ENCODE measurements around the gene KRT74.

KRT74 gene

DNA sequence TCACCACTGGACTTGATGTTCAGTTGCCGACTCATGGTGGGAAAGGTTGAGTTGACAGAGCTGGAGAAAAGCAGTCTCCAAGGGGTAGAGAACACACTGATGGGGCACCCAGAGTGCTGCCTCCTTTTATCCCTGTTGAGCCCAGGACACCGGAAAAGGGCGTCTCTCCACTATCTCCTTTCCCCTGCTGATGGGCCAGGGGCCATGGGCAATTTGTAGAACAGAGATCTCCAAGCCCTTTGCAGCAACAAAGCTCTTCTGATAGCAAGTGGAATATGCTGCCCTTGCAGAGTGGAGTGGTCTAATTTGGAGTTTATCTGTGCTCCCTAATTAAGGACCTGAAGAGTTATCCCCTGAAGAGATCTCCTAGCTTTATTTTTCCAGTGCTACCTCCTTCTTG, at the start of gene KRT74:
TSS of gene KRT74 (minus strand) at position 101 of the 400 bp plus-strand sequence. CDS start at position 35, 66 bp downstream.
- DNase-seq: no peak

DNA sequence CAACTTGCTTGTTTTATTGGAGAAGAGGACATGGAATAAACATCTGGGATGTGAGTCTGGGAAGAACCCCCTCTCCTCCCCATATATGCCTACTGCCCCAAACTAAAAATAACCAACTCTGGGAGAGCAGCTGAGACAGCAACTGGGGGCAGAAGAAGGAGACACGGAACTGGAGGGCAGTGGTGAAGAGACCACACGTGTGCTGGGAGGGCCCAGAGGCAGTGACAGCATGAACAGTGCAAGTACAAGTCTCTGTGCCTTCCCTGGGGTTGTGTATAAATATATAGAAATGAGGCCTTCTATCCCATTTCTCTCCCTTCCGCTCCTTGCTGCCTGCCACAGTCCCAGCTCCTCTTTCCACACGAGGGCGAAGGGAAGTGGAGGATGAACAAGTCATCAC, 48.7 kb upstream of the KRT74 start:
- no peak for DNase-seq

DNA sequence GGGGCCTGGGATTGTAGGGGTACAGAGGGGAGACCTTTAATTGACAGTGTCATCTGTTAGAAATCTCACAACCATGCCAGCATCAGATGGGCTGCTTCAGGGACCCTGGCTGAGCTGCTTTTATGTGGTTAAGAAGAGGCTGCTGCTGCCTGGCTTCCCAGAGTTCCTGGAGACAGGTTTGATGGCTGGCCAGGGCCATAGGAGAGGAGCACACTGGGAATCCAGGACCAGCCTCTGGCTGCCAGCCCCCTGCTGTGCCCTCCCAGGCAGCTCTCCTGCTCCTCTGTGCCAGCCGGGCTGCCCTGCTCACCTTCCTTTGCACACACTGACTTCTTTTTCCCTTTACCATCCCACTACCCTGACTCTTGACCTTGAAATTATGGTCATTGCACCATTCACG, 45.2 kb upstream of the KRT74 start:
- no peak for DNase-seq

DNA sequence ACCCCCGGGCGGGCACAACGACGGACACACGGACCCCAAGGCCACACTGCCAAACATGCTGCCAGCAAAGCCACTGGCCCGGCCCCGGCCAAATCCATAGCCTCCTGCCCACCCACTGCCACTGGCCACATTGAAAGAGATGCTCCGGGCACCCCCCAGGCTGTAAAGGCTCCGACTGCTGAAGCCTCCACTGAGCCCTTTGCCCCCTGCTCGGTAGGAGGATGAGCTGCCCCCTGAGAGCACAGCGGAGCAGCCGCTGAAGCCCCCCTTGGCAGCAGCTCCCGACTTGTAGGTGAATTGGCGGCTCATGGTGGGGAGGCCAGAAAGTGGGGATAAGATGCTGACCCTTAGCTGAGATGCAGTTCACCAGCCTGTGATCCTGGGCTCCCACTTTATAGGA, 44.6 kb upstream of the KRT74 start, which contains the start of gene KRT73:
TSS of gene KRT73 (minus strand) at position 344 of the 400 bp plus-strand sequence. CDS start at position 309, 35 bp downstream.
- no peak for DNase-seq

DNA sequence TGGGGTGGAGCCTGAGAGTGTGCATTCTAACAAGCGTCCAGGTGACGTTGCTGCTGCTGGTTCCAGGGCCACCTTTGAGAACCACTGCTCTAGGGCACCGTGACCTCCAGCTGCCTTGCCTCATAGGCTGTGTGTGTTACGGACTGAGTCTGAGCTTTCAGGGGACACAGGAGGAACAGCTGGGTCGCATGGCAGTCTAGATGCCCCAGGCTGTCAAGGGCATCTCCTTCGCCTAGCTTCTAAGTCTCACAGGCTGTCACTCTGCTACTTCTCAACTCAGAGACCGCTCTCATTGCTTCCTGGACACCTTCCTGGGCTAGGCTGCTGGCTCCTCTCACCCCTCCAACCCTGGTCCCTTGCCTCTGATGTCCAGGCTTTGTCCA, 43.8 kb upstream of the KRT74 start:
- no peak for DNase-seq

DNA sequence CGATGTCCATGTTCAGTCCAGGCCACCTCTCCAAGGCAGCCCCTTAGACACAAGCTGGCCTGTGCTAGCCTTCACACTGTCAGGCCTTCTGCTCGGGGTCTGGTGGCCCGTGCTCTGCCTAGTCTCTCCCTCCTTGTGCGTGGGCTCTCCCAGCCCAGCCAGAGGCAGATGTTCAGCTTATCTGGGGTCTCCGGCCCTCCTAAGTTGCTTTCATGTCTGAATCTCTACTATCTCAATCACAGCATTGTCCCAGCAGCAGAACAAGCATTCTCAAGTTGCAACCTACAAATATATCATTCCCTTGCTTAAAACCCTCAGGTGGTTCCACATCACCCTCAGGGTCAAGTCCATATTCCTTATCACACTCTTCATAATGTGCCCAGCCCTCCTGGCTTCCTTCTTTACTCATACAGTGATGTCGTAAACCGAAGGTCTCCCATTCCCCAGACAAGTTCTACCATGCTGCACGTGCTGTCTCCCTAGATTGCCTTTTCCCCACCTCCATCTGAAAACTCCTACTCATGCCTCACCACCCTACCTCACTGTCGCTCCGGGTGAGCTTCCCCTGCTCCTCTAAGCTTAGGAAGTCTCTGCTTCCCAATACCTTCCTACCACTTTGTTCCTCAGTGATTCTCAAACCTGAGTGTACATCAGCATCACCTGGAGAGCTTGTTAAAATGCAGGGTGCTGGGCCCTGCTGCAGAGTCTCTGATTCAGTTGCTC, 43.2 kb upstream of the KRT74 start:
- DNase-seq: no peak

DNA sequence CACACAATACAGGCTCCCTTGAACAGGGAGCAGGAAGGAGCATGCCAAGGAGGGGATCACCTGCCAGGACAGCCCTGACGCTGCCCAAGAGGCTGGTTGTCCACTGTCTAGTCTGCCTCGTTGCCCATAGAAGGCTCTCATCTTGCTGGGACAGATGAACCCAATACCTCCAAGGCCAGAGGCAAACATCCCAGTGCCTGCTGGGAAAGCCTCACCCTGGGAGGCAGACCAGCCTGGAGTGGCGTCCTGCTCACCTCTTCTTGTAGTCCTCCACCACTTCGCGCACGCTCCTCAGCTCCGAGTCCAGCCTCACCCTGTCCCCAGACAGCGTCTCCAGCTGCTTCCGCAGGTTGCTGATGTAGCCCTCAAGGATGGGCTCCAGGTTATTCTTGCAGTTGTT, 42.3 kb upstream of the KRT74 start:
- no peak for DNase-seq

DNA sequence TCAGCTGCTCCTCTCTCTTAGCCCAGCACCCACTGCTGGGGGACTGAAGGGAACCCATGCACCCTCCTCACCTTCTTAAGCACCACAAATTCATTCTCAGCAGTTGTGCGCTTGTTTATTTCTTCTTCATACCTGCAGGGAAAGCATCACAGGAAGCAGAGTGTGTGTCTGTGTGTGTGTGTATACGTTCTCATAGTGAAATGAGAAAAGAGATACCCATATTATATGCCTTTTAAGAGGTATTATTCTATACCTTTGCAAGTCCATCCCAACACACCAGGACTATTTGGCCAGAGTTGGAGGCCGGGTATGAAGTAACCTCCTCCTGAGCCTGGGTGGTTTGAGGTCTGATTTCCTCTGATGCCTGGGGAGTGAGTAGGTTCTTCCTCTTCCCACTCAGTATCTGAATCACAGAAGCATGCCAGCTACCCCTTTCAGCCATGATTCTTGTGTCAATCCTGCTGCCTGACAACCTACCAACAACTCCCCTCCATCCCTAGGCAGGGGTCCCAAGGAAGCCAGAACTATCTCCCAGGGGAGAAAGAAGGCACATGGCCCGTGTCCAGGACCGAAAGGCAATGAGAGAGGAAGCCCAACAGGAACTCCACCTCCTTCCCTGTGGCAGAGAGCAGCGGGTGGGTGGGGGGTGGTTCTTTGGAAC, 41.7 kb upstream of the KRT74 start:
- DNase-seq: no peak

GRCh38 chr12:52614381-52615207, 41.0 kb upstream of the KRT74 start:
- DNase-seq: no peak

GRCh38 chr12:52613384-52614030, 39.9 kb upstream of the KRT74 start:
- no peak for DNase-seq

DNA sequence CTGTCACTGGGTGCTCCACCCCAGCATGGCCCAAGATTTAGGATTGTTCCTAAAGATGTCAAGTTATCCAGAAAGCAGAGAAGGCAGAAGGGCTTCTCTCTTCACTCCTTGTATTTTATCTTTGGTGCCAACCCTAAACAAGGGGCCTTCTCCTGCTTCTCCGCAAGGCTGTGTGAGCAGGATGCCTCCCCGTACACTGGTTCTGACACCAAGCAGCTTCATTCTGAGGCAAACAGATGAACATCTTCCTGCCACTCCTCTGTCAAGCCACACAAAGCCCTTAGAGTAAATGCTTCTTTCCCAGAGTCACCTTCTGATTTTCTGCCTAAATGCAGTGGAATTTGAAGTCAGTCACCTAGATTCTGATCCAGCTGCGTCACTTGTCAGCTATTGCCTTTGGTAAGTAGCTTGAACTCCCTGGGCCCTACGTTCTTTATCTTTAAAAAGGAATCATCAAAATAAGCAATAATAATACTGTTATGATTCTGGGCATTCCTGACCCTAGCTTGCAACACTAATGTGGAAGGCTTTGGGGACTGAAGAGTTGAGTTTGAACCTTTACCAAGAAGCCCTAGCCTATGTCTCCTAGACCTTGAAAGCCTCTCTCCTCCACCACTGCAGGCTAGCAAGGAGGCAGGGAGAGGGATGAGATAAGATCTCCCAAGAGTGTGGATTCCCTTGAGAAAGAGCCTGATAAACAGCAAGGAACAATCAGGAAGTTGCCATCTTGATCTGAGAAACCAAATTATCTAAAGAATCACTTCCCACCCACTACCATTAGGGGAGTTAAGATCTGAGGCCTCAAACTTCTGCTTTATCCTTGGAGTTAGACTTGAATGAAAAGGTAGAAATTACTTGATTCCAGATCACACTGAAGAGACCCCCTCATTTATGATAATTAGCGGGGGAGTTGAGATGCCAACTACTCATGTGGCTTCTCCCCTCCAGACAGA, 39.1 kb upstream of the KRT74 start:
- DNase-seq: no peak

GRCh38 chr12:52611080-52611468, 37.4 kb upstream of the KRT74 start:
- no peak for DNase-seq

GRCh38 chr12:52608826-52609630, 35.4 kb upstream of the KRT74 start:
- no peak for DNase-seq

- DNase-seq: no peak
These were observed 34.5 kb upstream of the KRT74 start for GRCh38 chr12:52608161-52608560.

- no peak for DNase-seq
These were observed 33.7 kb upstream of the KRT74 start for GRCh38 chr12:52607314-52607713.

DNA sequence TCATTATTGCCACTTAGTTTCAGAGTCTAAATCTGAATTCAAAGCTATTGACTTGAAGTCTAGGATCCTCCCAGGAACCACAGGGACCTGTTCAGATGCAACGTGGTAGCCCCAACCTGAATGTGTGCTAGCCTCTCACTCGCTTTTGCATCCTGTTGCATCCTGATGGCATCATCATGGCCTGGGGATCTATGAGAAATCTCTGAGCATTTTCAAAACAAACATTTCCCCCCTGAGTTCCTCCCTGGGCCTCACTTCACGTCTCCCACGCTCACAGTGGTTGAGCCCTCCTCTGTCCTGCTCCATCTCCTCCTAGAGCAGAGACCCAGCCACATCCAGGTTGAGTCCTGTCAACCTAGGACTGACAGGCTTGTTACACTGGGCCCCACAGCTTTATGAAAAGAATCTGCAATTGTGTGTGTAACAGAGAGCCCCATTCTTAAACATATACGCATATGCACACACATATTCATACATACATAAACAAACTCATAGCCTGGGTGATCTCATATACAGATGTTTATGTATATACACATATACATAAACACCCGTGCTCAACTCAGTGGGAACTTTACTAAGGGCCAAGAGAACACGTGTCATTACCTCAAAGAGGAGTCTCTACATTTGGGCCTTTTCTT, 33.1 kb upstream of the KRT74 start:
- no peak for DNase-seq

GRCh38 chr12:52606096-52606495, 32.5 kb upstream of the KRT74 start:
- no peak for DNase-seq

DNA sequence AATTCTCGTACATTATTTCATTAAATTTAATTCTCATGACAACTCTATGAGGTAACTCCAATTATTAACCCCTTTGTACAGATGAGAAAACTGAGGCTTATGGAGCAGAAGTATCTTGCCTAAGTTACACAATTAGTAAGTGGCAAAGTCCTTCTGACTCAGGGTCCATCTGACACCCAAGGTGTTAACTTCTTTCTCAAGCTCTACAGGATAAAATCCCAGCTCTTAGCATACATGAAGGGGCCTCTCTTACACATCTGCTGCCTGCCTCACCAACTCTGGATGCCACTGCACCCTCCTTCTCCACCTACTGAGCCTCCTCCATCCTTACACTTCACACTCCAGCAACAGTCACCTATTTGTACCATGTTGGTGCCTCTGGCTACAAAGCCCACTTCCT, 31.9 kb upstream of the KRT74 start:
- no peak for DNase-seq

DNA sequence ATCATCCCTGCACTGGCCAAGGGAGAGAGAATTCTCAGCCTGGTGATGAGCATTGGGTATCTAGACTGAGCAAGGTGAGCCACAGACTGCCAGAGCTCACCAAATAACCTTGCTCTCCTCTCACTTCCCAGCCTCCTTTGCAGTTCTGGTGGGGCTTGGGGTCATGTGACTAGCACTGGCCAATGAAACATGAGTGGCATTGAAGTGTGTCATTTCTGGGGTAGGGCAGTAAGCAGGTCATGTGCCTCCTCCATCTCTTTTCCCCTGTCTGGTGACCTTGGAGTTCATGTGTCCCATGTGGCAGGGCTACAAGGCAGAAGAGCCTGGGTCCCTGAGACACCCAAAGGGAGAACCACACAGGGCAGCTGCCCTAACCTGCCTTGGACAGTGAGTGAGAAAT, 31.2 kb upstream of the KRT74 start:
- no peak for DNase-seq

- no peak for DNase-seq
These were observed 29.7 kb upstream of the KRT74 start for GRCh38 chr12:52603314-52603713.

DNA sequence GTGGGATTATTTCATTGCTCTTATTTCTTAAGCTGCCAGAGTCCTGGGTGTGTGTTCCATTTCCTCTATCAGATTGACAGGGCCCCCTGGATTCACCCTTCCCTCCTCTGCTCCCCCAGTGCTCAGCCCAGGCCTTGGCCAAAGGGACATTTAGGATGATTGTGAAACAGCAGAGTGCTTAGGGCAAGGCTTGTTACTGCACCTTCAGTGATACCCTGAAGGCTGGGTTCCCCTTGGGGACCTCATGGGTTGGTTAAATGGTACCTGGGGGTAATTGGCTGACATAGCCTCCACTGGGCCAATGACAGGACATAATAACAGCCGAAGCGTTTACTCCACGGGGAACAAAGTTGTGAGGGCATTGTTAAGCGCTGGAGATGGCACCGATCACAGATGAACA, 28.9 kb upstream of the KRT74 start:
- no peak for DNase-seq

Measured in retina (tissue), 1 donor.